GM19023 (cell line): Measurements from ENCODE around the gene FAM131C.
"Not testable (repeated sequence)": the region's sequence is repeated elsewhere in the genome, so short reads cannot be mapped to it uniquely, and the experiment has no call there.

Source experiments
- ATAC-seq: cut with Tn5 transposase; IDR thresholded peaks from one replicate; pipeline ENCODE4 v1.9.1; 2021; ENCODE audit warnings: mild to moderate bottlenecking, moderate library complexity; ENCODE audit not compliant: unreplicated experiment

Gene FAM131C

GRCh38 chr1:16041200-16041599 is 32.3 kb downstream of the FAM131C start:
- no peak for ATAC-seq

- ATAC-seq: not testable (repeated sequence)
These were observed 33.6 kb downstream of the FAM131C start for GRCh38 chr1:16039871-16040270.

- no peak for ATAC-seq
These were observed 34.9 kb downstream of the FAM131C start for GRCh38 chr1:16038620-16038912.

- ATAC-seq: not testable (repeated sequence)
These were observed 37.0 kb downstream of the FAM131C start for GRCh38 chr1:16036461-16036860.

- ATAC-seq: not testable (repeated sequence)
These were observed 40.3 kb downstream of the FAM131C start for GRCh38 chr1:16033103-16033632.

GRCh38 chr1:16032388-16033102 is 40.9 kb downstream of the FAM131C start:
- peak; percentile 64 for ATAC-seq

- ATAC-seq: no peak
These were observed 41.9 kb downstream of the FAM131C start for GRCh38 chr1:16031551-16031950.

- ATAC-seq: no peak
These were observed 44.2 kb downstream of the FAM131C start for GRCh38 chr1:16029288-16029687.

GRCh38 chr1:16029003-16029268 is 44.5 kb downstream of the FAM131C start:
- ATAC-seq: not testable (repeated sequence)

- ATAC-seq: no peak
These were observed 45.0 kb downstream of the FAM131C start for GRCh38 chr1:16028237-16029002.

- ATAC-seq: no peak
These were observed 46.5 kb downstream of the FAM131C start for GRCh38 chr1:16026723-16027484.

- not testable (repeated sequence) for ATAC-seq
These were observed 47.1 kb downstream of the FAM131C start for GRCh38 chr1:16026302-16026701.

- ATAC-seq: no peak
These were observed 50.3 kb downstream of the FAM131C start for GRCh38 chr1:16023050-16023653.

- ATAC-seq: no peak
These were observed 51.1 kb downstream of the FAM131C start for GRCh38 chr1:16022393-16022792.

- no peak for ATAC-seq
These were observed 51.8 kb downstream of the FAM131C start, which contains the start of gene CLCNKA for GRCh38 chr1:16021681-16022080. Gene CLCNKA, plus strand, starts transcription at chr1:16022036. Its CDS starts 584 bp downstream, at chr1:16022620.

- not testable (repeated sequence) for ATAC-seq
These were observed 52.6 kb downstream of the FAM131C start for GRCh38 chr1:16020878-16021277.

- ATAC-seq: no peak
These were observed 53.1 kb downstream of the FAM131C start for GRCh38 chr1:16020325-16020724.

GRCh38 chr1:16019644-16020277 is 53.7 kb downstream of the FAM131C start:
- no peak for ATAC-seq

GRCh38 chr1:16018749-16019643 is 54.5 kb downstream of the FAM131C start:
- no peak for ATAC-seq

- ATAC-seq: no peak
These were observed 55.1 kb downstream of the FAM131C start for GRCh38 chr1:16018308-16018707.
